Smooth muscle cell (in vitro differentiated cells): ENCODE data around the gene STPG4. TPM values are rescaled to one million over a fixed set of nuclear protein-coding genes. Genes with fewer than 3 reads are reported as not detected.
A peak's percentile ranks its signal among the peaks of the same experiment; 100 is the strongest.
"Not testable (repeated sequence)": the region's sequence is repeated elsewhere in the genome, so short reads cannot be mapped to it uniquely, and the experiment has no call there.

Source experiments
- DNase-seq: peaks from one replicate; lab custom pipeline; 2025; ENCODE audit not compliant: unreplicated experiment; lab: John Stamatoyannopoulos, UW
- H2AFZ ChIP-seq: fragments of 200-600 bp; sonication (generic); 2 replicates; pipeline ENCODE4 v1.6.0; 2016; ENCODE audit warnings: antibody characterized with exemption, low read depth, mild to moderate bottlenecking
- H3F3A ChIP-seq: fragments of 200-600 bp; sonication (generic); 2 replicates; pipeline ENCODE4 v1.6.0; 2017; ENCODE audit warnings: antibody characterized with exemption, low read depth
- H3K27ac ChIP-seq: fragments of 200-600 bp; sonication (generic); 2 replicates; pipeline ENCODE4 v1.5.1; 2016; ENCODE audit warnings: low read depth, mild to moderate bottlenecking
- H3K27me3 ChIP-seq: fragments of 200-600 bp; sonication (generic); 2 replicates; pipeline ENCODE4 v1.6.1; 2016; ENCODE audit warnings: low read depth, mild to moderate bottlenecking
- H3K36me3 ChIP-seq: fragments of 200-600 bp; sonication (generic); 2 replicates; pipeline ENCODE4 v1.5.1; 2016; ENCODE audit warnings: low read depth
- H3K4me1 ChIP-seq: fragments of 200-600 bp; sonication (generic); 2 replicates; pipeline ENCODE4 v1.5.1; 2016; ENCODE audit warnings: low read depth
- H3K4me2 ChIP-seq: fragments of 200-600 bp; sonication (generic); 2 replicates; pipeline ENCODE4 v1.6.0; 2016; ENCODE audit warnings: mild to moderate bottlenecking
- H3K4me3 ChIP-seq: fragments of 200-600 bp; sonication (generic); 2 replicates; pipeline ENCODE4 v1.5.1; 2016; ENCODE audit warnings: mild to moderate bottlenecking
- H3K79me2 ChIP-seq: fragments of 200-600 bp; sonication (generic); 2 replicates; pipeline ENCODE4 v1.6.0; 2016; ENCODE audit warnings: low read depth, mild to moderate bottlenecking
- H3K9ac ChIP-seq: fragments of 200-600 bp; sonication (generic); 2 replicates; pipeline ENCODE4 v1.6.0; 2016; ENCODE audit warnings: low read depth
- H3K9me3 ChIP-seq: fragments of 200-600 bp; sonication (generic); replicated peaks from 2 replicates; pipeline ENCODE4 v1.5.1; 2016; ENCODE audit warnings: low read depth
- H4K20me1 ChIP-seq: fragments of 200-600 bp; sonication (generic); 2 replicates; pipeline ENCODE4 v1.6.0; 2016; ENCODE audit warnings: low read depth
- WGBS: methylation state at CpG from one replicate; pipeline ENCODE4 v1.1.7; 2016; ENCODE audit warnings: low lambda C conversion rate; 5-methylcytosine and 5-hydroxymethylcytosine counted together
- polyA plus RNA-seq: library from polyadenylated mRNA; unstranded; fragments of >200 nt; fragmentation: Nextera tagmentation; extraction: Ambion mirVana; gene quantifications from 2 replicates; pipeline ENCODE4 v1.2.1, GENCODE V29; 2016
- total RNA-seq: library from RNA; depleted of rRNA; stranded (reverse); fragments of >200 nt; gene quantifications from 2 replicates; pipeline ENCODE4 v1.2.3, GENCODE V29; 2014
- TF ChIP-seq, protein P1 (sequence below): fragments of 200-600 bp; sonication (generic); IDR thresholded peaks from 2 replicates; pipeline ENCODE4 v1.5.1; 2017; ENCODE audit warnings: borderline replicate concordance, mild to moderate bottlenecking, antibody characterized with exemption; ENCODE audit not compliant: insufficient read depth, poor library complexity, severe bottlenecking

STPG4 gene
- total and polyA plus RNA-seq, 2 experiments from 2014 or later: 0.54 TPM; not detected in 1

DNA sequence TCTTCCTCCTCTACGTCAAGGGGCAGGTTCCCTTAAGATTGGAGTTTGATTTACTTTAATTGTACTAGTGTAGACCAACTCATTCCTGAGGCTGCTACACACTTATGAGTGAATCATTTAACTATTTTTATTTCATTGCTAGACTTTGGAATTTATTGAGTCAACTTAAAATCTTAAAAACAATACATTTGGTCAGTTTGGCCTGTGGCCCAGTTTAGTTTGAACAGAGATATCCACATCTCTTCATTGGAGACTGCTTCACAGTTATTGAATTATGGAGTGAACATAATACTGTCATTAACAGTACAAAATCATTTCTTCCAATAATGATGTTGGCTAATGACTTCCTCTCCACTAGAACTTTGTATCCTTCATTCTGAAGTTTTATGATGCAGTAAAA lies 34.5 kb upstream of the STPG4 start:
- no peaks in the 10 kb centered on the region for H4K20me1 ChIP-seq
- H3K27me3 ChIP-seq: no peaks in the 10 kb centered on the region
- peak overlapping the region; percentile 7 for H3K9ac ChIP-seq
- no peaks in the 10 kb centered on the region for H3K36me3 ChIP-seq
- no peak overlapping the region for H3K4me3 ChIP-seq
- 81% methylated on average over 1 of the region's 1 CpG for WGBS
- H3K27ac ChIP-seq: peak overlapping the region; percentile 85
- no peaks in the 10 kb centered on the region for H3K9me3 ChIP-seq
- peaks cover 59% of the 10 kb centered on the region for H3K4me1 ChIP-seq
- no peak overlapping the region for H2AFZ ChIP-seq
- peaks cover 32% of the 10 kb centered on the region for H3F3A ChIP-seq
- DNase-seq: no peak
- TF ChIP-seq, protein P1, sequence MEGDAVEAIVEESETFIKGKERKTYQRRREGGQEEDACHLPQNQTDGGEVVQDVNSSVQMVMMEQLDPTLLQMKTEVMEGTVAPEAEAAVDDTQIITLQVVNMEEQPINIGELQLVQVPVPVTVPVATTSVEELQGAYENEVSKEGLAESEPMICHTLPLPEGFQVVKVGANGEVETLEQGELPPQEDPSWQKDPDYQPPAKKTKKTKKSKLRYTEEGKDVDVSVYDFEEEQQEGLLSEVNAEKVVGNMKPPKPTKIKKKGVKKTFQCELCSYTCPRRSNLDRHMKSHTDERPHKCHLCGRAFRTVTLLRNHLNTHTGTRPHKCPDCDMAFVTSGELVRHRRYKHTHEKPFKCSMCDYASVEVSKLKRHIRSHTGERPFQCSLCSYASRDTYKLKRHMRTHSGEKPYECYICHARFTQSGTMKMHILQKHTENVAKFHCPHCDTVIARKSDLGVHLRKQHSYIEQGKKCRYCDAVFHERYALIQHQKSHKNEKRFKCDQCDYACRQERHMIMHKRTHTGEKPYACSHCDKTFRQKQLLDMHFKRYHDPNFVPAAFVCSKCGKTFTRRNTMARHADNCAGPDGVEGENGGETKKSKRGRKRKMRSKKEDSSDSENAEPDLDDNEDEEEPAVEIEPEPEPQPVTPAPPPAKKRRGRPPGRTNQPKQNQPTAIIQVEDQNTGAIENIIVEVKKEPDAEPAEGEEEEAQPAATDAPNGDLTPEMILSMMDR: no peak
- peak overlapping the region; percentile 61 for H3K4me2 ChIP-seq
- H3K79me2 ChIP-seq: no peaks in the 10 kb centered on the region

DNA sequence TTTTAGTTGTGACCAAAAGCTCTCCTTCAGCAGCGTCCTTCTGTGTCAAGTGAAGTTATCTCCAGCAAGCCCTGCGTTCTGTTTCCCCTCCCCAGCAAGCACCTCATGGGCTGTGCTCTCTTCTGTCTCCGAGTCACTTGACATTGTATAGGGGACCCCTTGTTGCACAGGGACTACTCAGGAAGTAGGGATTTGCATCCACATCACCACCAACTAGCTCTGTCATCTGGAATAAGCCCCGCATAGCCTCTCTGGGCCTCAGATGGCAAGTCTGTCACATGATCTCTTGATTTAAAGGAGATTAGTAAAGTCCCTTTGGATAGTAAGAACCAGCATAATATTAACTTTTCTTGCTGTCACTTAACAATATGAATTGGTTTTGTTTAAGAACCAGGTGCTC lies 32.0 kb upstream of the STPG4 start:
- H3K27me3 ChIP-seq: no peaks in the 10 kb centered on the region
- peaks cover 36% of the 10 kb centered on the region for H3K4me1 ChIP-seq
- peaks cover 12% of the 10 kb centered on the region for H3F3A ChIP-seq
- DNase-seq: no peak
- H3K79me2 ChIP-seq: no peaks in the 10 kb centered on the region
- no peak overlapping the region for H3K9ac ChIP-seq
- TF ChIP-seq, protein P1: no peak
- H3K4me3 ChIP-seq: no peak overlapping the region
- WGBS: 52% methylated on average over 4 of the region's 4 CpGs
- H3K9me3 ChIP-seq: no peaks in the 10 kb centered on the region
- no peaks in the 10 kb centered on the region for H3K36me3 ChIP-seq
- no peaks in the 10 kb centered on the region for H4K20me1 ChIP-seq
- no peak overlapping the region for H2AFZ ChIP-seq
- peak overlapping the region; percentile 16 for H3K4me2 ChIP-seq
- H3K27ac ChIP-seq: no peak overlapping the region

DNA sequence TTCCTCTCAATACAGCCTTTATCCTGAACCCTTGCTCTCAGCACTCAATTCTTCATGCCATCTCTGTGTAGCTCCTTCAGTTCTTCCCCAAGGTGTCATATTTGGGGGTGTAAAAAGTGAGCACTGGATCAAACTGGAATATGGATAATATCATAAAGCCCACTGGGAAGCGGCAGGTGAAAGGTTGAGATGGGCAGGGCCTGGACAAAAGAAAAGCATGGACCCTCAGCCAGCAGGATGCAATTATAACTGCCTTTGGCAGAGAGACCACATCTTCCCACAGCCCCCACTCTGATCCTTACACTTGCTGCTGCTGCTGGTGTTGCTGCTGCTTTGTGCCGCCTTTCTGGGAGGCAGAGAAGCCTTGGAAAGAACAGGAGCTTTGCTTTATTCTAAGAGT lies 31.2 kb upstream of the STPG4 start:
- TF ChIP-seq, protein P1: no peak
- Histone ChIP-seq H3K27ac (no peak overlapping the region), H3K79me2 (no peaks in the 10 kb centered on the region), H2AFZ (no peak overlapping the region), H3K4me3 (no peak overlapping the region), H3K36me3 (no peaks in the 10 kb centered on the region), H3K9ac (no peak overlapping the region), H4K20me1 (no peaks in the 10 kb centered on the region), H3F3A (peaks cover 12% of the 10 kb centered on the region), H3K27me3 (no peaks in the 10 kb centered on the region), H3K4me1 (peaks cover 29% of the 10 kb centered on the region), H3K9me3 (no peaks in the 10 kb centered on the region), H3K4me2 (no peak overlapping the region)
- WGBS: 93% methylated on average over 2 of the region's 2 CpGs
- no peak for DNase-seq

DNA sequence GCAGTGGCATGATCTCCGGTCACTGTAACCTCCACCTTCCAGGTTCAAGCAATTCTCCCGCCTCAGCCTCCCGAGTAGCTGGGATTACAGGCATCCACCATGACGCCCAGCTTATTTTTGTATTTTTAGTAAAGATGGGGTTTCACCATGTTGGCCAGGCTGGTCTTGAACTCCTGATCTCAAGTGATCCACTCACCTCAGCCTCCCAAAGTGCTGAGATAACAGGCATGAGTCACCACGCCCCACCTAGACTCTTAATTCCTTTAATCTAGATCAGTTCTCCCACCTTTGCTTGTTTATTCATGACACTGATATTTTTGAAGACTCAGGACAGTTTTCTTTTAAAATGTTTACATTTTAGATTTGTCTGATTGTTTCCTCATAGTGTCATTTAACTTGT lies 30.0 kb upstream of the STPG4 start:
- not testable (repeated sequence) for H3K4me3 ChIP-seq, H3F3A ChIP-seq, H3K36me3 ChIP-seq, H4K20me1 ChIP-seq, H3K27ac ChIP-seq, H3K9me3 ChIP-seq, H3K4me2 ChIP-seq, H3K9ac ChIP-seq, H2AFZ ChIP-seq, DNase-seq, H3K27me3 ChIP-seq, H3K79me2 ChIP-seq
- 76% methylated on average over 5 of the region's 5 CpGs for WGBS
- H3K4me1 ChIP-seq: peaks cover 17% of the 10 kb centered on the region
